ENCODE measurements around the gene PLA2R1. TPM values are rescaled to one million over a fixed set of nuclear protein-coding genes. Genes with fewer than 3 reads are reported as not detected.

Gene PLA2R1
- total and polyA plus RNA-seq, 2 donors (not counting 1 experiment from before 2014, with no cell fraction given): 8.0 to 8.3 TPM

GRCh38 chr2:160092445-160092844 is 30.0 kb upstream of the PLA2R1 start:
- H3K4me1 ChIP-seq (ENCODE audit: control insufficient read depth, extremely low read depth, insufficient read depth, low read length): no peaks in the 10 kb centered on the region
- no peak overlapping the region for H3K4me2 ChIP-seq (ENCODE audit: extremely low read depth, insufficient read depth, low read length)
- DNase-seq (ENCODE audit: low read depth in 2 of 2): no peak
- no peaks in the 10 kb centered on the region for H3K27me3 ChIP-seq (ENCODE audit: control insufficient read depth, insufficient read depth, low read length)
- H3K79me2 ChIP-seq (ENCODE audit: control insufficient read depth, insufficient read depth, low read length): no peaks in the 10 kb centered on the region
- H2AFZ ChIP-seq (ENCODE audit: low read length): no peak overlapping the region
- TF ChIP-seq CTCF (conservative IDR thresholded peaks at IDR 0.05 in 1 of 2, IDR thresholded peaks at IDR 0.05 in 1 of 2; ENCODE audit: low read depth in 1 of 2, low read length in 2 of 2) (no peak), EZH2 (IDR thresholded peaks at IDR 0.05; ENCODE audit: low read length, missing control alignments) (no peak)
- no peaks in the 10 kb centered on the region for H4K20me1 ChIP-seq (ENCODE audit: control insufficient read depth, extremely low read depth, insufficient read depth, low read length)
- H3K9ac ChIP-seq (ENCODE audit: insufficient read depth, low read length): no peak overlapping the region
- no peaks in the 10 kb centered on the region for H3K9me3 ChIP-seq (ENCODE audit: control insufficient read depth, insufficient read depth, low read depth, low read length)
- no peak overlapping the region for H3K27ac ChIP-seq (ENCODE audit: insufficient read depth, low read length)
- no peak overlapping the region for H3K4me3 ChIP-seq (replicated peaks in 1 of 4; ENCODE audit: control extremely low read depth in 1 of 4, insufficient read depth in 1 of 4, low read depth in 3 of 4, low read length in 4 of 4)
- no peaks in the 10 kb centered on the region for H3K36me3 ChIP-seq (ENCODE audit: control insufficient read depth, insufficient read depth, low read length)

DNA sequence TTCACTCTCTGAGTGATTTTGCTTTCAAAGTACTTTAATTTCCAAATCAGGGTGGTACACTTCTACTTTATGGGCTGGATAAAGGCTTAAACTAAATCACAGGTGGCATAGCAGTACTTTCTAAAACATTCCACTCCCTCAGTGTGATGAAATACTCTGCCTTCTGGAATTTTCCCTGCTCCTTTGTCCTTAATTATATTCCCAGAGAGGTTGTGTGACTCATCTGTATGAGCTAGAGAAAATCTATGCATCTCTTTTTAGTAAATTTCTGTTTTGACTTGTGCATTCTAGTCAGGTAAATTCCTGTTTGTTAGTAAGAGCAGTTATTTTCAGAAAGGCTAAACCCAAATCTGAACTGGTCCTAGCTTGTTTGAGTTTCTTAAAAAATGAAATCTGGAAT is 29.0 kb upstream of the PLA2R1 start:
- DNase-seq (ENCODE audit: low read depth in 2 of 2): peak; percentile 19 to 69
- no peak overlapping the region for H3K4me2 ChIP-seq (ENCODE audit: extremely low read depth, insufficient read depth, low read length)

More for the DNA sequence above, 29.0 kb upstream of the PLA2R1 start:
- Histone ChIP-seq H2AFZ (ENCODE audit: low read length) (no peak overlapping the region), H3K4me3 (replicated peaks in 1 of 4; ENCODE audit: control extremely low read depth in 1 of 4, insufficient read depth in 1 of 4, low read depth in 3 of 4, low read length in 4 of 4) (no peak overlapping the region), H3K36me3 (ENCODE audit: control insufficient read depth, insufficient read depth, low read length) (no peaks in the 10 kb centered on the region), H3K9me3 (ENCODE audit: control insufficient read depth, insufficient read depth, low read depth, low read length) (no peaks in the 10 kb centered on the region), H3K79me2 (ENCODE audit: control insufficient read depth, insufficient read depth, low read length) (no peaks in the 10 kb centered on the region), H4K20me1 (ENCODE audit: control insufficient read depth, extremely low read depth, insufficient read depth, low read length) (no peaks in the 10 kb centered on the region), H3K27ac (ENCODE audit: insufficient read depth, low read length) (no peak overlapping the region), H3K4me1 (ENCODE audit: control insufficient read depth, extremely low read depth, insufficient read depth, low read length) (no peaks in the 10 kb centered on the region), H3K9ac (ENCODE audit: insufficient read depth, low read length) (no peak overlapping the region), H3K27me3 (ENCODE audit: control insufficient read depth, insufficient read depth, low read length) (no peaks in the 10 kb centered on the region)
- TF ChIP-seq CTCF (conservative IDR thresholded peaks at IDR 0.05 in 1 of 2, IDR thresholded peaks at IDR 0.05 in 1 of 2; ENCODE audit: low read depth in 1 of 2, low read length in 2 of 2): no peak
- TF ChIP-seq EZH2 (IDR thresholded peaks at IDR 0.05; ENCODE audit: low read length, missing control alignments): no peak

Data from fibroblast of lung (primary cell).